DOHH2 (cell line): ENCODE measurements around the gene COL4A3.

ENCODE experiments used
- CTCF ChIP-seq: fragments of 200-600 bp; sonication (generic); IDR thresholded peaks from one replicate; pipeline ENCODE4 v1.5.1; 2014; ENCODE audit warnings: antibody characterized with exemption, mild to moderate bottlenecking, low read depth, low read length; ENCODE audit not compliant: poor library complexity, severe bottlenecking
- EZH2phosphoT487 ChIP-seq: fragments of 200-600 bp; sonication (generic); IDR thresholded peaks from 2 replicates; pipeline ENCODE4 v1.6.1; 2017; ENCODE audit warnings: borderline replicate concordance, mild to moderate bottlenecking, antibody characterized with exemption, low read length, moderate library complexity, mixed read lengths

- TF ChIP-seq CTCF (no peak), EZH2phosphoT487 (no peak)
Measured at GRCh38 chr2:227221120-227221519, 56.7 kb downstream of the COL4A3 start.
